ENCODE data around the gene KMT2E. TPM values are rescaled to one million over a fixed set of nuclear protein-coding genes. Genes with fewer than 3 reads are reported as not detected.

Gene KMT2E
- total RNA-seq, 1 experiment from 2014 or later = 68.1 TPM

- Histone ChIP-seq H3K27ac (no peak overlapping the region), H3F3A (ENCODE audit: insufficient read depth, low read depth) (peaks cover 19% of the 10 kb centered on the region; the same call in 1 of the 2 replicates), H3K4me1 (replicated peaks; ENCODE audit: insufficient read depth) (peaks cover 63% of the 10 kb centered on the region), H4K20me1 (ENCODE audit: insufficient read depth) (peaks cover 98% of the 10 kb centered on the region), H3K4me2 (peak overlapping the region; percentile 40; the same call in 1 of the 2 replicates), H2AFZ (no peak overlapping the region), H3K9me2 (ENCODE audit: insufficient read depth) (no peaks in the 10 kb centered on the region), H3K9me3 (ENCODE audit: insufficient read depth, low read depth) (no peaks in the 10 kb centered on the region), H3K27me3 (ENCODE audit: insufficient read depth, low read depth) (no peaks in the 10 kb centered on the region), H3K79me2 (ENCODE audit: low read depth) (peaks cover 100% of the 10 kb centered on the region), H3K36me3 (ENCODE audit: low read depth) (peaks cover 21% of the 10 kb centered on the region), H3K4me3 (no peak overlapping the region)
- CTCF ChIA-PET = no interaction called here
- no peak for TF ChIP-seq CTCF (conservative IDR thresholded peaks at IDR 0.05)
- no peak for TF ChIP-seq EZH2 (IDR thresholded peaks at IDR 0.05; ENCODE audit: low read depth)
- intact Hi-C loops (cut with micrococcal nuclease; ENCODE audit: unreplicated experiment) = no loop called here
- POLR2A ChIA-PET (ENCODE audit: unreplicated experiment) = interaction anchor here (0.6 to 0.7 kb wide), 2 partner anchors 47 to 225 kb away, joined by 7 to 17 read pairs; no protein-coding TSS in a partner anchor
- no peak for DNase-seq
- no TSS peak for BruUV-seq (replicated peaks)
Observed at GRCh38 chr7:105007298-105007697, 6.7 kb upstream of the KMT2E start.

GRCh38 chr7:105009667-105010503 is 4.1 kb upstream of the KMT2E start:
- H3K9me2 ChIP-seq (ENCODE audit: insufficient read depth) = no peaks in the 10 kb centered on the region
- H3K27ac ChIP-seq = no peak overlapping the region
- H2AFZ ChIP-seq = no peak overlapping the region
- peak overlapping the region; percentile 96 for H3K4me2 ChIP-seq
- peaks cover 11% of the 10 kb centered on the region; the same call in 1 of the 2 replicates for H3K36me3 ChIP-seq (ENCODE audit: low read depth)
- DNase-seq = no peak
- intact Hi-C loops (cut with micrococcal nuclease; ENCODE audit: unreplicated experiment) = loop anchor here (5.0 to 10.0 kb wide), 2 partner anchors 37 to 1765 kb away; no protein-coding TSS in a partner anchor
- H3K79me2 ChIP-seq (ENCODE audit: low read depth) = peaks cover 95% of the 10 kb centered on the region
- H3K4me1 ChIP-seq (replicated peaks; ENCODE audit: insufficient read depth) = peaks cover 54% of the 10 kb centered on the region
- ChIA-PET CTCF (interaction anchor here (0.6 kb wide), 2 partner anchors 25 to 38 kb away, joined by 3 to 7 read pairs; no protein-coding TSS in a partner anchor), POLR2A (ENCODE audit: unreplicated experiment) (interaction anchor here (0.5 to 0.9 kb wide), 3 partner anchors 9 to 30 kb away, joined by 3 to 6 read pairs (median 3); no protein-coding TSS in a partner anchor)
- no peaks in the 10 kb centered on the region for H3K9me3 ChIP-seq (ENCODE audit: insufficient read depth, low read depth)
- H3K4me3 ChIP-seq = peak overlapping the region; percentile 95; the same call in 1 of the 2 replicates
- H3K27me3 ChIP-seq (ENCODE audit: insufficient read depth, low read depth) = no peaks in the 10 kb centered on the region
- H3F3A ChIP-seq (ENCODE audit: insufficient read depth, low read depth) = peaks cover 10% of the 10 kb centered on the region; the same call in 1 of the 2 replicates
- no peak for TF ChIP-seq CTCF (conservative IDR thresholded peaks at IDR 0.05)
- TF ChIP-seq EZH2 (IDR thresholded peaks at IDR 0.05; ENCODE audit: low read depth) = no peak
- BruUV-seq (replicated peaks) = no TSS peak
- peaks cover 73% of the 10 kb centered on the region for H4K20me1 ChIP-seq (ENCODE audit: insufficient read depth)

GRCh38 chr7:105010504-105011130 is 3.4 kb upstream of the KMT2E start:
- Histone ChIP-seq H3K27ac (0 out of 2 replicates have a peak overlapping the region, but pooled peaks have one; percentile 19), H2AFZ (no peak overlapping the region), H3K36me3 (ENCODE audit: low read depth) (peaks cover 10% of the 10 kb centered on the region; the same call in 1 of the 2 replicates), H3K4me3 (peak overlapping the region; percentile 95), H3F3A (ENCODE audit: insufficient read depth, low read depth) (peaks cover 10% of the 10 kb centered on the region; the same call in 1 of the 2 replicates), H3K27me3 (ENCODE audit: insufficient read depth, low read depth) (no peaks in the 10 kb centered on the region), H3K79me2 (ENCODE audit: low read depth) (peaks cover 95% of the 10 kb centered on the region), H3K9me3 (ENCODE audit: insufficient read depth, low read depth) (no peaks in the 10 kb centered on the region), H3K9me2 (ENCODE audit: insufficient read depth) (no peaks in the 10 kb centered on the region), H4K20me1 (ENCODE audit: insufficient read depth) (peaks cover 66% of the 10 kb centered on the region), H3K4me1 (replicated peaks; ENCODE audit: insufficient read depth) (peaks cover 54% of the 10 kb centered on the region), H3K4me2 (peak overlapping the region; percentile 96)
- TF ChIP-seq EZH2 (IDR thresholded peaks at IDR 0.05; ENCODE audit: low read depth) = no peak
- no peak for TF ChIP-seq CTCF (conservative IDR thresholded peaks at IDR 0.05)
- POLR2A ChIA-PET (ENCODE audit: unreplicated experiment) = interaction anchor here (0.5 to 0.7 kb wide), 5 partner anchors 9 to 101 kb away, joined by 3 to 4 read pairs (median 3); no protein-coding TSS in a partner anchor
- no TSS peak for BruUV-seq (replicated peaks)
- intact Hi-C loops (cut with micrococcal nuclease; ENCODE audit: unreplicated experiment) = loop anchor here (1.0 to 10.0 kb wide), 3 partner anchors 37 to 1764 kb away; no protein-coding TSS in a partner anchor
- CTCF ChIA-PET = interaction anchor here (0.6 kb wide), 1 partner anchor 37 kb away, joined by 7 read pairs; no protein-coding TSS in a partner anchor
- DNase-seq = no peak

Data from PC-9 (cell line).